Fibroblast of pulmonary artery (primary cell): ENCODE data around the gene TNIK.

Experiments
- DNase-seq: peaks from one replicate; pipeline ENCODE4 v3.0.0-alpha.2; 2010; ENCODE audit warnings: low read depth
- H3K4me3 ChIP-seq: replicated peaks from 2 replicates; pipeline ENCODE4 v1.5.1; 2011; ENCODE audit warnings: low read depth, mild to moderate bottlenecking, control low read depth, low read length, moderate library complexity
- CTCF ChIP-seq: IDR thresholded peaks from 2 replicates; pipeline ENCODE4 v1.5.1; 2011; ENCODE audit warnings: mild to moderate bottlenecking, control low read depth, low read length, inconsistent platforms; ENCODE audit errors: missing control alignments

The TNIK gene

GRCh38 chr3:171226794-171227193 lies 233.4 kb downstream of the TNIK start:
- no peak for DNase-seq
- no peak overlapping the region for H3K4me3 ChIP-seq
- TF ChIP-seq CTCF = no peak

- DNase-seq = peak; percentile 46
- no peak for TF ChIP-seq CTCF
- no peak overlapping the region for H3K4me3 ChIP-seq
Observed at GRCh38 chr3:171225708-171226107, 234.5 kb downstream of the TNIK start.

GRCh38 chr3:171225165-171225564 lies 235.0 kb downstream of the TNIK start:
- DNase-seq = no peak
- TF ChIP-seq CTCF = no peak
- no peak overlapping the region for H3K4me3 ChIP-seq

GRCh38 chr3:171223396-171223795 lies 236.8 kb downstream of the TNIK start:
- DNase-seq = no peak
- no peak for TF ChIP-seq CTCF
- H3K4me3 ChIP-seq = no peak overlapping the region

GRCh38 chr3:171222995-171223394 lies 237.2 kb downstream of the TNIK start:
- no peak for DNase-seq
- H3K4me3 ChIP-seq = no peak overlapping the region
- TF ChIP-seq CTCF = no peak

GRCh38 chr3:171221597-171221996 lies 238.6 kb downstream of the TNIK start:
- no peak overlapping the region for H3K4me3 ChIP-seq
- TF ChIP-seq CTCF = no peak
- DNase-seq = no peak

GRCh38 chr3:171221104-171221503 lies 239.1 kb downstream of the TNIK start:
- no peak overlapping the region for H3K4me3 ChIP-seq
- no peak for TF ChIP-seq CTCF
- DNase-seq = no peak
